Pancreas (tissue), 10 donors: Measurements from ENCODE around the gene MRRF. TPM values are rescaled to one million over a fixed set of nuclear protein-coding genes. Genes with fewer than 3 reads are reported as not detected.

ENCODE experiments used
- ATAC-seq, 4 donors: fragments of 200-7000 bp; cut with Tn5 transposase; one replicate each; pipeline versions ENCODE4 v1.8.0 to v1.9.1; 2020; ENCODE audit warnings: mild to moderate bottlenecking in 4 of 4, moderate library complexity in 4 of 4
- DNase-seq, 6 donors: peaks; one replicate each; pipeline ENCODE4 v3.0.0-alpha.2; 2020
- FAIRE-seq: peaks from 2 replicates; lab custom pipeline; 2012; peaks lifted over from hg19 to GRCh38; lab: Jason Lieb, UNC
- H3K27ac ChIP-seq, 4 donors: fragments of 200-600 bp; sonication (generic); 1 replicate in 3 of 4; 2 replicates in 1 of 4; pipeline versions ENCODE4 v1.5.0 to v1.8.0; 2020
- H3K27me3 ChIP-seq, 4 donors: fragments of 200-600 bp; one replicate each; pipeline ENCODE4 v1.8.0; 2021
- H3K36me3 ChIP-seq, 3 donors: fragments of 200-600 bp; sonication (generic) in 1 of 3; one replicate each; pipeline versions ENCODE4 v1.5.0 to v1.8.0; 2020 to 2021
- H3K4me1 ChIP-seq, 3 donors: fragments of 200-600 bp; one replicate each; pipeline ENCODE4 v1.8.0; 2021
- H3K4me3 ChIP-seq, 4 donors: fragments of 200-600 bp; sonication (generic) in 2 of 4; one replicate each; pipeline versions ENCODE4 v1.5.0 to v1.8.0; 2020 to 2021
- H3K9me3 ChIP-seq, 4 donors: fragments of 200-600 bp; one replicate each; pipeline ENCODE4 v1.8.0; 2021
- CTCF ChIP-seq, 4 donors: fragments of 200-600 bp; sonication (generic) in 3 of 4; IDR thresholded peaks; one replicate each; pipeline versions ENCODE4 v1.5.0 to v1.8.0; 2021; ENCODE audit warnings: antibody characterized with exemption in 4 of 4
- WGBS, 2 donors: extraction: QIAGEN DNeasy Blood & Tissue Kit; methylation state at CpG; one replicate each; pipeline ENCODE4 v1.1.7; 2013; 5-methylcytosine and 5-hydroxymethylcytosine counted together
- intact Hi-C, 3 donors: fragments of 100-400 bp; cut with DNase I; formaldehyde crosslinking; loops; one replicate each; pipeline versions ENCODE4 v1.11.1 to v1.14.2; 2022
- polyA plus RNA-seq, 2 donors: library from polyadenylated mRNA; stranded (reverse); fragments of 200-250 nt; gene quantifications; one replicate each; pipeline ENCODE4 v1.2.3, GENCODE V29; 2013
- total RNA-seq, 6 donors: library from RNA; stranded (reverse); fragmentation: NEBNext Ultra II Directional in 4 of 6; extraction: Animal tissue kit (Norgen Biotek cat#: 25700) in 4 of 6; gene quantifications; one replicate each; pipeline versions ENCODE4 v1.2.1 to v1.2.4, GENCODE V29; 2021 to 2023
- donor health status: healthy with polysubstance abuse.
- donor health status: DM: no; HTN: no; CAD: no; lungs with moderate emphysema.
- donor health status: DM: no; HTN: no; CAD: no.
- donor health status: control.
- donor health status: control.
- donor health status: Bipolar disorder and iron deficiency.
- donor health status: DM: yes; HTN: yes; CAD: no.
- donor health status: DM: no; HTN: no; CAD: no.
- donor health status: DM: no; HTN: no; CAD: no.
- donor health status: DM: yes; HTN: yes; CAD: no.

Gene MRRF
- total and polyA plus RNA-seq, 8 donors = 13.0 to 27.8 (median 17.5) TPM

DNA sequence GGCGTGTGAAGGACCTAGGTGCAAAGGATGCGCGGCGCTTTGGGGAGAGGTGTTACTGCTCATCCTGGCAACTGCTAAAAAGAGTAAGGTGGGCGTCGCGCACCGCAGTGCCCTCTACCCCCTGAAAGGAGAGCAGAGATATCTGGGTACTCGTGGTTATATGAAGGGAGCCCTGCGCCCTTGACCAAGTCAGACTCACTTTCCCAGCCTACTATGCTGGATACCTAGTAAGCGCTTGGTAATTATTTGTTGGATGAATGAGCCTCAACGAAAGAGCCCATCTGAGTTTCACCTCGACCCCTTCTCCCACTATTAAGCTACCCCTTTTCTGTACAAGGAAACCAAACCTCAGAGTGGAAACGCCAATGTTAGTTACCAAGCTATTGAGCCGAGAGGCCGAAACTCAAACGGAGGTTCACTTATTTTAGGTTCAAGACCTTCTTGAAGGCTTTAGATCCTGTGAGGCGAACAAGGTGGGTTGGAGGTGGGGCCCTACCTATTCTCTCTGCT is 44.0 kb upstream of the MRRF start:
- ATAC-seq = no peak
- peaks cover 0 to 10% (median 6%) of the 10 kb centered on the region in 3 donors for H3K4me1 ChIP-seq
- H3K4me3 ChIP-seq = no peak overlapping the region
- WGBS, 2 donors = 24 to 31% methylated on average over 18 of the region's 18 CpGs
- intact Hi-C loops = no loop called here
- no peak overlapping the region for H3K27ac ChIP-seq
- TF ChIP-seq CTCF (IDR thresholded peaks at IDR 0.05) = no peak
- FAIRE-seq = no peak
- DNase-seq = no peak
- H3K27me3 ChIP-seq = peaks cover 0 to 70% (median 15%) of the 10 kb centered on the region in 4 donors
- no peaks in the 10 kb centered on the region for H3K36me3 ChIP-seq
- H3K9me3 ChIP-seq = no peaks in the 10 kb centered on the region

DNA sequence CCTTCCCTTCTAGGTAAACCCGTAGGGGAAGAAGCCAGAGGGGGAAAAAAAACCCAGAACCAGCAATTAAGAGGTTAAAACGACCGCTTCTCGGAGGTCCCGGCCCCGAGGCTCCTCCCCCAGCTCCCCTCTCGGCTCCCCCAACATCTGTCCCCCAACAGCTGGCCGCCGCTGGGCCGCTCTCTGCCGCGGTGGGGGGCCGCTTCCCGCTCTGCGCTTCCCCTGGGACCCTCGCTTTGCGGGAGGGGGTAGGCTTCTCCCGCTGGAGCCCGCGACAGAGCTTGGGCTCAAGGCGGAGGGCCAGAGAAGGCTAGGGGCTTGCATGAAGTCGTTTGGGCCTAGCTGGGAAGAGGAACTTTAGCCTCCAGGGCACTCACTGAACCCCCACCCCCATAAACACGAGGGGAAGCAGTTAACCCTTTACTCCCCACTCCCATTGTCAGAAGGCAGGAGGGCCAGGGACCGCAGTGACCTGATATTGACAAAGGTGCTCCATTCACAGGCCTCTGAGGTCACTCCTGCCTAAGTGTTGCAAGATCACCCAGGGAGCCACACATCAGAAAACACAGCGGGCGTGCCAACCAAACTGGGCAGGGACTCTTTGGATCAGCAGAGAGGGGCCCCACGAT is 43.4 kb upstream of the MRRF start:
- H3K4me3 ChIP-seq = no peak overlapping the region
- intact Hi-C loops = no loop called here
- H3K27ac ChIP-seq = no peak overlapping the region
- TF ChIP-seq CTCF (IDR thresholded peaks at IDR 0.05) = no peak
- ATAC-seq (no peak), FAIRE-seq (no peak), DNase-seq (no peak)
- H3K9me3 ChIP-seq = no peaks in the 10 kb centered on the region
- peaks cover 0 to 13% (median 6%) of the 10 kb centered on the region in 3 donors for H3K4me1 ChIP-seq
- no peaks in the 10 kb centered on the region for H3K36me3 ChIP-seq
- 27 to 31% methylated on average over 26 to 27 of the region's 27 CpGs for WGBS, 2 donors
- H3K27me3 ChIP-seq = peaks cover 0 to 72% (median 18%) of the 10 kb centered on the region in 4 donors

GRCh38 chr9:122222791-122223190 is 41.9 kb upstream of the MRRF start:
- DNase-seq (no peak), ATAC-seq (no peak), FAIRE-seq (no peak)
- no peaks in the 10 kb centered on the region for H3K36me3 ChIP-seq
- H3K27me3 ChIP-seq = peaks cover 0 to 67% (median 24%) of the 10 kb centered on the region in 4 donors
- no peaks in the 10 kb centered on the region for H3K9me3 ChIP-seq
- H3K4me3 ChIP-seq = no peak overlapping the region
- WGBS, 2 donors = 37 to 39% methylated on average over 5 of the region's 5 CpGs
- intact Hi-C loops = no loop called here
- H3K4me1 ChIP-seq = peaks cover 0 to 14% (median 6%) of the 10 kb centered on the region in 3 donors
- H3K27ac ChIP-seq = no peak overlapping the region
- no peak for TF ChIP-seq CTCF (IDR thresholded peaks at IDR 0.05)

DNA sequence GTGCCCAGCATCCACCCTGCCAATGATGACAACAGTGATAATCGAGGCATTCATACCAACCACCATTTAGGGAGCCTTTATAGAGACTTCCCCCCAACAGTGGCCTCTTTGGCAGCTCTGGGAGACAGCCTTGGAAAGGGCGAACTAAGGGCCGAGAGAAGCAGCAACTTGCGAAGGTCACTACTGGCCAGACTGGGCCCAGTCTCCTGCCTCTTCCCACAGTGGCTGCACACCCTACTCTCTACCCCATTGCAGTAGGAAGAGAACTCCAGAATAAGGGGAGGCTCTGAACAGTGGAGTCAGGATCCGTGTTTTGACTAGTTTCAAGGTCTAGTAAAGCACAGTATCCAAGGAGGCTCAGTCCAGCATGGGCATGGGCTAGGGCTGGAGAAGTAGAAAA is 41.2 kb upstream of the MRRF start:
- intact Hi-C loops = no loop called here
- no peaks in the 10 kb centered on the region for H3K9me3 ChIP-seq
- H3K4me3 ChIP-seq = no peak overlapping the region
- no peak for DNase-seq
- H3K27ac ChIP-seq = no peak overlapping the region
- peaks cover 0 to 66% (median 24%) of the 10 kb centered on the region in 4 donors for H3K27me3 ChIP-seq
- 67 to 77% methylated on average over 5 of the region's 5 CpGs for WGBS, 2 donors
- no peak for FAIRE-seq
- no peak for ATAC-seq
- H3K4me1 ChIP-seq = peaks cover 0 to 19% (median 6%) of the 10 kb centered on the region in 3 donors
- TF ChIP-seq CTCF (IDR thresholded peaks at IDR 0.05) = no peak
- H3K36me3 ChIP-seq = no peaks in the 10 kb centered on the region
